ENCODE results near the gene CATSPER3.

The CATSPER3 gene

DNA sequence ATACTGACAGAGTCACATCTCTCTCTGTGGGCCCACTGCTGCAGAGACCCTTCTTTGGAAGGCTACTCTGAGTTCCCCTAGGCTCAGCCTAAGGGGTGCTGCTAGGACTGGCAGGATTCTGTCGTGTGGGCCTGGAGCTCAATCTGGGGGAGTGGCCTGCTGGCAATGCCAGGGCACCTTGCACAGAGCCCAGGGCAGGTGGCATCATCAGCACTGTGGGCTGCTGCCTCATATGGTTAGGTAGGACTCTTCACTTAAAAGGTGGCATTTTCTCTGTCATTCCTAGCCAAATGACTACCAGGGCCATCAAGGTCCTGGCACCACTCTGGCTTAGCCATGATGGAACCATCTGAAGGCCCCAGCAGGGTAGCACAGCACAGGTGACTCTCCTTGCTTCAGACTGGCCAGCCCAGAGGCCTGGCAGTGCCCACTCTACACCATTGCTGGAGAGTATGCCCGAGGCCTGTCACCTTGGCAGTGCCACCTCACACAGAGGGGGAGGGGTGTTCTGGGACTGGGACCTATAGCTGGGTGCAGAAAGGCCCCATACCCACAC lies 44.4 kb downstream of the CATSPER3 start:
- DNase-seq: no peak

DNA sequence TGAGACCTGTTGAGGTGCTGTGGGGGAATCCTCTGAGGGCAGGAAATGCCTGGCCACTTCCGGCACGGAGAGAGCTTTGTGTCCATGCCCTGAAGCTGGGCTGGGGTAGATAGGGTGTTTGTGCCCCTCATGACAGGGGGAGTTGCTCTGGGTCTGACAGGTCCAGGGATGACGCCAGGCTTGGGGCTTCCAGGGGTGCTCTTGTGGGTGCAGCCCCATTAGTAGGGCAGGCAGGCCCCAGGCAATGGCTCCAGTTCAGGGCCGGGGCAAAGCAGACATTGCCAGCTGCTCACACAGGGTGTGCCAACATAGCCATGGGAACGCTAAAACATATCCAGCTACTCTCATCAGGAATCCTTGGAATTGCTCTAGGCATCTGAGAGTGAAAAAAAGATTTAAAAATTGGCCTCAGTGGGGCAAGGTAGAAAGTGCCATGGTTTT lies 45.3 kb downstream of the CATSPER3 start:
- no peak for DNase-seq

DNA sequence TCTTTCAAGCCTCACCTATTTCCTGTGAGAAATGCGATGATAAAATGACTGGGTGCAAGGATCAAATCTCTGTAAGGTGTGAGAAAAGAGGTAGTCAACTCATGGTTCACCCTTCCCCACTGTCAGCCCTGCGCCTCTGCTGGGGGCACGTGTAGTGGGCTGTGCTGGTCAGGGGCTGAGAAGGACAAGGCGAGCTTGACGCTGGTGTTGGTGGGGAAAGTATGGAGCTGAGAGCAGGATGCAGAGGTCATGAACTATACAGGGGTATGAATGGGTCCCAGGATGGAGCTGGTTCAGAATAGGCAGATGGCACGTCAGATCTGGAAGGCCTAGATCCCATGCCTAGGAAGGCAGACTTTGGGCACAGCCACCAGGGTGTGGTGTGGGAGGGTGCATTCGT lies 45.7 kb downstream of the CATSPER3 start:
- DNase-seq: no peak

DNA sequence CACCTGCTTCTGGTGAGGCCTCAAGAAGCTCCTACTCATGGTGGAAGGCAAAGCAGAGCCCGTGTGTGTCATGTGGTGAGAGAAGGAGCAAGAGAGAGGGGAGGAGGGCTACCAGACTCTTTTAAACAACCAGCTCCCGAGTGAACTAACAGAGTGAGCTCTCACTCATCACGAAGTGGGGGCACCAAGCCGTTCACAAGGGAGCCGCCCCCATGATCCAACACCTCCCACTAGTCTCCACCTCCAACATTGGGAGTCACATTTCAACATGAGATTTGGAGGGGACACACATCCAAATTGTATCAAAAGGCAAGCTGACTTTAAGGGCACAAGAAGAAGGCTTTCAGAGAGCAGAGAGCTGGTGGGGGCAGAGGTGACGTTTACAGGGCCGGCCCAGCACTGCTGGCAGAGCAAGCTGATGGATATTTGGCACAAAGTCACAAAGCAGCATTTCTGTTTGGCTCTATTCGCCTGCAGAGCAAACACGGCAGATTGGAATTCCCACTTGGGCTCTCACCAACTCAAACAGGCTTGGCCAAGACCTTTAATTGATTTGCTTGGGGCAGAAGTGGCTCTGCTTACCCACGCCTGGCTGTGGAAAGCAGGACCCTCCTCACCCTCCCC lies 46.4 kb downstream of the CATSPER3 start:
- DNase-seq: no peak

DNA sequence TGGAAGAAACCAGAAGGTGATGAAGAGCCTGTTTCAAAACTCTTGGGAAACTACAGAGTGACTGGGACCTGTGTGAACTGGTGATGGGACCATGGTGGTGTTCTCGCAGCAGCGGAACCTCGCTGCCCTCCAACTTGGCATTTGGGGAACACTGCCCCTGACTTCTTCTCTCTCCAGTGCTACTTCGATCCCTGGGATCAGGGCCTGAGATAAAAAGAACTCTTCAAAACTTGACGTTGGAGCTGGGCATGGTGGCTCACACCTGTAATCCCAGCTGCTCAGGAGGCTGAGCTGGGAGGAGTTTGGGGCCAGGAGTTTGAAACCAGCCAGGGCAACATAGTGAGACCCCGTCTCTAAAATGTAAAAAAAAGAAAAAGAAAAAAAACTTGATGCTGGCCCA lies 48.2 kb downstream of the CATSPER3 start:
- no peak for DNase-seq

DNA sequence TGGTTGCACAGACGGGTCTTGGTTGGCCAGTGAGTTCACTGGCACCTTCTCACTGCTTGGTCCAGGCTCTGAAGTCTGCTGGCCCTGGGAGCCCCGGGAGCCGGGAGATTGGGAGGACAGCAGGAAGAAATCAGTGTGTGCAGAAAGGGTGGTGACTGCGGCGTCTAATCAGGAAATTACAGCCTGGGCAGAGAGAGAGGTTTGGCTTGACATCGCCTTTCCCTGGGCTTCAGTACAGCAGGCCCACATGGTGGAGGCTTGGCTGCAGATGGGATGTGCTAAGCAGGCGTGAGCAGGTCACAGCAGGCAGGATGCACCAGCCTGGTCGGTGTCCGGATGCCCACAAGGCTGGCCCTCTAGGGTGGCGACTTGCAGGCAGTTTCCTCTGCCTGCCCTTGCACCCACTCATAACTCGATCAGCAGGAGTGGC lies 49.2 kb downstream of the CATSPER3 start:
- no peak for DNase-seq

DNA sequence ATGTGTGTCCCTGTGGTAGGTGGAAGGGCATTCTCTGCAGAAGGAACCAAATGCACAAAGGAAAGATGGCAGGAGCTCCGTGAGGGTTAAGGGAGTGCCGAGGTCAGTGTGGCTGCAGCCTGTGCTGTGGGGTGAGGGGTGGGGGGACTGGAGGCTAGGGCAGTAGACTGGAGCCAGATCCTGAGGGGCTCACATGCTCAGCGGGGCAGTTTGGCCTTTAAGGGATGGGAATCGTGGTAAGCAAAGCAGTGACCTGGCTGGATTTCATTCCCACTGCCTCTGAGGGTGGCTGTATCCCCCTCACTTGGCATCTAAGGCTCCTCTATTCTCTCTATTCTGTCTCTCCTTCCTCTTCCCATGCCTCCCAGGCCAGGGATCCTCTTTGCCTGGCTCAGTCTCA lies 50.8 kb downstream of the CATSPER3 start:
- no peak for DNase-seq

DNA sequence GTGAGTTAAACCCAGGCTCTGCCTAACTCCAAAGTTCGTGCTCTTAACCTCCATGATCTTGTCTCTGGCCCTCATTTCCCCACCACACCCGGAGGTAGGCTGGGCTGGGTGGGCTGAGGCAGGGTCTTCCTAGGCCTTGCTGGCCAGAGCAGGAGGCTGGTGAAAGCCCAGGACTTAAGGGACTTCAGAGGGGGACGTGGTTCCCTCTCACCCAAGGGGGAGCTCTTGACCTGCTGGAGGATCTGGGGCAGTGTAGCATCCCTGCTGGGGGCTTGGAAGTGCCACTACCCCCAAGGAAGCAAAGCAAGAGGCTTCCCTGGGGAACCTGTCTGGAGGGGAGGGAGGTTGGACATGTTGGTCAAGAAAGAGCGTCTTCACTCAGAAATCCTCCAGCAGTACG lies 51.6 kb downstream of the CATSPER3 start:
- no peak for DNase-seq

DNA sequence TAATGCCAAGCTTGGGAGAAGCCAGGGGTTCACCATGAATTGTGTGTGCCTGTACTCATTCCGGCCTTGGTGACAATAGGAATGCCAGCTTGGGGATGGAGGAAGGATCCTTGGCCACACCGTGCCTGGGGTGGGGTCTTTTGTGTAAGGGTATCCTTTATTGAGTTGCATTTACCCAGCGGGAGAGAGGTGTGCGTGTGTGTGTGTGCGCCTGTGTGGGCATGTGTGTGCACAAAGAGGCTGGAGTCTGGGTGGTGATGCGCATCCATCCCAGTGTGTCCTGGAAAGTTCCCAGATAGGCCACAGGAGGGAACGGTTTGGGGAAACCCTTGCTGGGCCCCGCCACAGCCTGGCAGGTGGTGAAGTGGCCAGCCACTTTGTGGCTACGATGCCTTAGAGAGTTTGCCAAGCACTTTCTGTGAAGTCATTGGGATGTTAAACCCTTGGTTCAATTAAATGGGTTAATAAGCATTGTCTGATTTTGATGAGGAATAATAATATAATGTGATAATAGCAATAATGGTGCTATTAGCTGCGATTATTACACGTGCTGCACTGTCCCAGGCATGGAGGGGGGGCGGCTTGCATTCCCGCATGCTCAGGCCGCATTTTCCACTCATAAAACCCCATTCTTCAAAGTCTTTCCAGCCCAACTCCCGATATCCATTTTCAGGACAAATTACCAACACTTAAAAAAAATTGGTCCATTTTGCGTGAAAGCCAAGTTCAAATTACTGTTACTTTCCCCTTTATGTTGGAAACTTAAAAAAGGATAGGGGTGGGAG lies 52.6 kb downstream of the CATSPER3 start:
- no peak for DNase-seq

DNA sequence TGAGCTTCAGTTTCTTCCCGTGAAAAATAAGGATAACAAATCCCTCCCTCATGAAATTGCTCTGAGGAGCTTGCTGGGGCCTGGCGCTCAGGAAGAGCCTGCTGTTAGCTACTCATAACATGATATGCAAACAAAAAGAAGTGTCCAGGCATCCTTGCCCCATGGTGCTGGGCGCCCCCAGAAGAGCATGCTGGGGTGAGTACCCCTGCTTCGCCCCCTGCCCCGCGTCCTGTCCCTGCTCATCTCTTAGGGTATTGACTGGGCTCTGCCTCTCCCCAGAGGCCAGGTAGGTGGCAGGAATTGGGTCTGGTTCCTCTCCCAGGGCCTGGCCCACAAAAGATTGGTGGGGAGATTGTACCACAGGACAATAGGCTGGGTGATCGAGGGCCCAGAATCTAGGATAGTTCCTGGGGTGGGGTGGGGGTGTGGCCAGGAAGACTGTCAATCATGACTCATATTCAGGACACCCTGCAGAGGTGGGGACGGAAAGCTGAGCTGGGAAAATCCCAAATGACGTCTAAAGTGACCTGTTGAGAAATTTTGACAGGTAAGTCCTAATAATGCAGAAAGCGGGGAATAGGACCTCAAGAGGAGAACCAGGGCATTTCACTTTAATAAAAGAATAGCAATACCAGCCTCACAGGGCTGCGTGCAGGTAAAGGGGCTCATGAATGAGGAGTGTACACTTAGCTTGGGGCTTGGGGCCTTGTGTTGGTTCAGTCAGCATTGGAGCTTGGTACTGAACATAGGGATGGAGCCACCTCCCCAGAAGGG lies 57.4 kb downstream of the CATSPER3 start:
- DNase-seq: no peak

DNA sequence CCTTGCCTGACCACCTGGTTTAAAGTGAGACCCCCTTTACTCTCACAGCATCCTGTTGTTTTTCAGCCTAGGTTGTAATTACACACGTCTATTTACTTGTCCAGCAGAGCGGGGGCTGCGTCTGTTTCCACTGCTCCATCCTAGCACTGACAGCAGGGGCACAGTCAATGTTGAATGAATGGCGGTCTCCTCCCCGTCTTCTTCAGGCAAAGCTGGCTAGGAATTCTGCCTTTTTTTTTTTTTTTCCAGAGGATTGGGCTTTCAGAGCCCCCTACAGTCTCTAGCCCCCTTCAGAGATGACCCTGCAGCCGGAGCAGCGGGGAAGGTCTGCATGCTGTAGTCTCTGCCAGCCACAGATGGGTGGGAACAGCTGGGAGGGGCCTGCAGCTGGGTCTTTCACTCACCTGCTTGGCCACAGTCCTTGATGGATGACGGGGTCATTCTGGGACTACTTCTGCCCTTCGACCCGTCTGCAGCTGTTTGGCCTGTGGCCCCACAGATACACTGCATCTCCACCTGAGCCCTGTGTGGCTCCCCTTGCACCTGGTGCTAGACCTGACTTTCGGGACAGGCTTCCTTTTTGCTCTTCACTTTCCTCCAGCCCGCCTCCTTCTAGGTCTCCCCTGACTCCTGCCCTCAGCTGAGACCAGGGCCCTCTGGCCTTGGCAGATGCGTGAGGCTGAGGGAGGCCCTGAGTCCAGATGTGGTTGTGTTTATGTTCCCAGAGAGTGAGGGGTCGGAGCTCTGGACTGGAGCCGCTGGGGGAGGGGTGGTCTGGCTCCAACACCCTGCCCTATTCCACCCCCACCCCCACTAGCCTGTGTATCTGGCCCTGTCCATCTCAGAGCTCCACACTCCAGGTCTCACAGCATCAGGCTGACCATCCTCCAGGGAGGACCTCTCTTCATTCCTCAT lies 58.3 kb downstream of the CATSPER3 start:
- DNase-seq: no peak

DNA sequence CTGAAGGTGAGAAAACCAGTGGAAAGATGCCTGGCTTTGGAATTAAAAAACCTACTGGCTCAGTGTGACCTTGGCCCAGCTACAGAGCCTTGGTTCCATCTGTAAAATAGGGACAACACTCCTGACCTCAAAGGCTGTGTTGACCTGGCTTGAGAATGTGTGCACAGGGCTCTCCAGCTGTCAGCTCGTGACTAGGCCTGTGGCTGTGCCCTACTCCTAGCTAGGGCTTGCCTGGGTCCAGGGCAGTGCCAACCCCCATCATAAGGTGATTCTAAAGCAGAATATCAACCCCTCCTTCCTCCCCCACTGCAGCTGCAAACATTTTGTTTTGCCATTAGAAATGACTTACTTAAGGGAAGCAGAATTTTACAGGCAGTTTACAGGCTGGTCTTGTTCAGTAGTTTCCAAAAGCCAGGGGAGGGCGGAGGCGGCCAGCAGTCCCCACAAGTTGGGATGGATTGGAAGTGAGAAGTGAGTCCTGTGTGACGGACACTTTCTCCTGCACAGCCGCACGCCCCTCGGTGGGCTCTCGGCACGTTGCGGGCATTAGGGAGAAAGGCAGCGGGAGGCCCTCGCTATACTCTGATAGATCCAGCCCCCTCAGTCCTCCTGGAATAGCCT lies 59.0 kb downstream of the CATSPER3 start:
- DNase-seq: no peak

DNA sequence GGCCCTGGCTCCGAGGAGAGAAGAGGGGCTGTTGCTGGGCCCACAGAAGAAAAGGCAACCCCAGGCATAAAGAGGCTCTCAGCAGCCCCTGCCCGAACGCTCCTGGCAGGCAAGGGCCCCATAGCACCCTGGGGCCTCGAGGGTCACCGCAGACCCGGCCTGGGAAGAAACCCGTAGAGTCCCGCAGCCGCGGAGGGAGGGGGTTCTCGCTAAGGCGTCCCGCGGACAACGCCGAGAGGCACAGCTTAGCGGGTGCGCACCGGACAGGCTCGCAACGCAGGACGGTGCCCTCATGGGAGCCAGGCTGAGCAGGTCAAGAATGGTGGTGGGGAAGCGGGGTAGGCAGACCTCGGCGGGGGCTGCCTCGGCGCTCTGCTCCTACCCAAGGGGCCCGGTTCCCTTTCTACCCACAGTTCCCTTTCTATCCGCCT lies 59.6 kb downstream of the CATSPER3 start:
- no peak for DNase-seq

DNA sequence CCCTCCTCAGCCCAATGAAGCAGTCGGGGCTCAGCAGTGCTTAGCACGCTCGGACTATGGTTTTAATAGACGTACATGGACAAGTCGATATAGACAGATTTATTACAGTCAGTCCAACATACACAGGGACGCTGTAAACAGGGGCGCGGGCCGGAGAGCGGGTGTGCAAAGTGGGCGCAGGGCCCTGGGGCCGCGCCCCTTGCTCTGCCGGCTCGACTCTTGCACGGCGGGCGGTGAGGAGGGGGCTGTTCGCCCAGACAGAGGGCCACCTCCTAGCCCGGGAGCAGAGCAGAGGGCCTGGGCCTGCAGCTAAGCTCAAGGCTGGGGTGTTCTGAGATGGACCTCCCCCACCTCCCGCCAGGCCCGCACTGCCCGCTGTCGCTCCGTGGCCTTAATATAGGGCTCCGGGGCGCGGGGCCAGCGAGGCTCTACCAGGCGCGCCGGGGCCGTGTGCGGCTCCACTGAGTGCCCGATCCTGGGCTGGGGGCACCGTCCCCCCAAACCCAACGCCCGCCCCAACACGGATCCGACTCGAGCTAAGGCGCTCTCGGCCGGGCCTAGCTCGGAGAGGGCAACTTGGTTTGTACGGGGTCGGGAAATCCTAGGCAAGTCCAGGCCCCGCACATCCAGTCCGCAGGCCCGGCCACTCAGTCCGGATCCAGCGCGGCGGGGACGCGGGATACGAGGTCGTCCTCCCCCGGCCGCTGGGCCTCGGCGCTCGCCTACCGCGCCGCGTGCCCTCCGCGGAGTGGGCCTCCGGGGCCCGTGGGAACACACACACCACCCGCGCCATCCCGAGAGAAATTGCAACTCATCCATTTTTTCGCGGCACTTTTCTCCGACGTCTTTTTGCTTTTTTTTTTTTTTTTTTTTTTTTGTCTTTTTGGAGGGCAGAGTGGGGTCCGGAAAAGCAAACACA lies 60.2 kb downstream of the CATSPER3 start:
- DNase-seq: no peak

DNA sequence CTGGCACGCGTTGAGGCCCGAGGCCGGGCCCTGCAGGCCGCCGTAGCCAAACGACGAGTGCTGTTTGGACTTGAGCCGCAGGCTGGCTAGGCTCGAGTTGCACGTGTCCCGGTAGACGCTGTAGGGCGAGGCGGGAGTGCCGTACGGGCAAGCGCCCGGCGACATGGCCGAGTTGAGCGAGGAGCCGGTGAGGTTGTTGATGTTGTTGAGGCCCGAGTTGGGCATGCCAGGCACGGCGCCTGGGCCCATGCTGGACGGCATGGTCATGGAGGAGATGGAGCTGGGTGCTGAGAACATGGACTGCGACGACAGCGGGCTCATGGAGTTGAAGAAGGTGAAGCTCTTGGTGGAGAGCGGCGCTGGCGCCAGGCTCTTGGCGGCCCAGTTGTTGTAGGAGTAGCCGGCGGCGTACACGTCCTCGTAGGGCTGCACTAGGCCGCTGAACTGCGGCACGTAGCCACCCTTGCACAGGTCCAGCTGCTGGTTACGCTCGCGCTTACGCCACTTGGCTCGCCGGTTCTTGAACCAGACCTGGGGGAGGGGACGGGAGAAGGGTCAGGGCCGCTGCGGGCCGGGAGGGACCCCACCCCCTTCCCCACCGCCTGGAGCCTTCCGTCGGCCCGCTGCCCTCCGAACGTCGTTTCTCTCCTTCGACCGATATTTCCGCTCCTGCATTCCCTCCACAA lies 61.2 kb downstream of the CATSPER3 start:
- DNase-seq: no peak

DNA sequence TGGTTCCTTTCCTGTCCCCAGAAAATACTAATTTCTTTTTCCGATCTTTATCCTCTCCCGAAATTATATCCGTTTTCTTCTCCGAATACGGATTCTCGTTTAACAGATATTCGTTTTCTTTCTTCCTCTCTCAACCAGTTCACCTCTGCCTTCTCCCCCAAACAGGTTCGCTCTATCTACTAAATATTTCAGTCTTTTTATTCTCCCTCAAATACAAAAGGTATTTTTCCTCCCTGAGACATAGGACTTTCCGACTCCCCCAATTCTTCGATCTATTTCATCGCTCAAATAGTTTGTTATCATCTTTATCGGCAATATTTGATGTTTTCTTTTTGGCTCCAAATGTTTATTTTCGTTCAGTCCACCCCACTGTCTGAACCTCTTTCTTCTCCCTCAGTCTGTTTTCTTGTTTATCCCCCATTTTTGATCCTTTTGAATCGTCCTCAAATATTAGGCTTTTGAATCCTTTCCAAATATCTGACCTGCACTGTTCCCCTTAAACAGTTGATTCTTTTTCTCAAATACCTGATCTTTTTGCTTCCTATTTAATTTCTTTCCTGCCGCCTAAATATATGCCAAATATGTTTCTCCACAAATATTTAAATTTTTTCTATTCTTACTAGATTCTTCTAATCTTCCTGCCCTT lies 61.9 kb downstream of the CATSPER3 start:
- no peak for DNase-seq

DNA sequence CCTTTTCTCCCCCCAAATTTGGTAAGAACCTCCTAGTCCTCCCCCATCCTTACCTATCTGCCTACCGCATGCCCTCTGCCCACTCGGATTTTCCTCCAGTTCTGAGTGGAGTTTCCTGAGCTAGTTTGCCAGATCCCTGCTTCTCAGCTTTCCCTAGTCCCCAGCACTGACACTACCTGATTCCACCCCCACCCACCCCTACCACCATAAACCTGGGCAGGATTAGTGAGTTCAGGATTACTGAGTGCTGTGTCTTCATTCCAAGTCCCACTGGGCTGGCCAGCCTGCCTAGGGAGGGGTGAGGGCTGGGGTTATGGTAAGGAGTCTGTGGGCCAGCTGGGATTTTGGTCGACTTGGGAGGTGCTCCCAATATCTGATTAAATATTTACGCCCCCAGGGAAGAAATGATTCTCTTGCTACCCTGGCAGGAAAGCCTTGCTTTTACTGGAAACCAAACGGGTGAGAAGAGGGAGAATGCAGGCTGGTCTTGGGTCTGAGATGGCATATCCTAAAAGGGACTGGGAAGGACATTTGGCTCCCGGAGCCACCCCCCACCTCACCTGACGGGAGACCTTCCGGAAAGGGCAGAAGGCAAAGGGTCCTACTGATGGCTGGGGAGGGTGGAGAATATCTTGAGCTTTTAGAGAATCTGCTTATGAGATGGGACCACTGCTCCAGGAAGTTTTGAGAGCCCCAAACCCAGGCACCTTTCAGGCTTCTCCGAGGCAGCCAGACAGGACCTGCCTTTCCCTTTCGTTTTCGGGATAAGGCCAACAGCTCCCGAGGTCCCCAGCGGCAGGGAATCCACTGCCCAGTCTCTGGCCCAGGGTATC lies 62.6 kb downstream of the CATSPER3 start:
- no peak for DNase-seq

DNA sequence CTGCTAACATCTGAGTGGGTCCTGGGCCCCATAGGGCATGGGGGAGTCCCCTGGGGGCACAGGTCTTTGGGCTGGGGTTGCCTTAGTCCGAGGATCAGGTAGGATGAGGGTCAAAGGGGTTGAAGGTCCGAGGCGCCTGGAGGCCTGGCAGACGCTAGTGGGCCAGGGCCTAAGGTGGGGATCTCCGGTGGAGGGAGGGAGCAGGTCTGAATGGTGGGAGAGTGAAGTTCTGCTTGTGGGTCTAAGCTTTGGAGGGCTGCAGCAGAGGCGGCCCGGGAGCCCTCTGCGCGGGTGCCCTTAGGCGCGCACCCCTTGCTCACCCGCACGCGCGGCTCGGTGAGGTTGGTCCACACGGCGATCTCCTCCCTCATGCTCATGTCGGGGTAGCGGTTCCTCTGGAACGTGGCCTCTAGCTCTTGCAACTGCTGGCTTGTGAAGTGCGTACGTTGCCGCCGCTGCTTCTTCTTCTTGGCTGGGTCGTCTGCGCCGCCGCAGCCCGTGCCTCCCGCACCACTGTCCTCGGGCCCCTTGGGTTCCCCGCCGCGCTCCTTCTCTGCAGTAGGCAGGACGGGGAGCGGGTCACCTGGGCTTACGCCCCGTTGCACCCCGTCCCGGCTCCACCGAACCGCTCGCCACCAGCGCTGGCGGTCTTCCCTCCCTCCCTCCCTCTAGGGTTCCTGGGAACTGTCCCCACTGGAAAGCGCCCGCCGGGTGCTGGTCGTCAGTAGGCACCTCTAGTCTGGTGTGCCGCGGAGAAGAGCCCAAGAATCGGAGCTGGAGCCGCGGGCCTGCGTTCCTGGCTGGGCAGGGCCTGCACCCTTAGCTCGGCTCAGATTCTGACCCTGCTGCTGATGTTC lies 63.5 kb downstream of the CATSPER3 start:
- DNase-seq: no peak
